Common myeloid progenitor, CD34-positive (primary cell): ENCODE measurements around the gene ZNF692.
A peak's percentile ranks its signal among the peaks of the same experiment; 100 is the strongest.
"Not testable (repeated sequence)": the region's sequence is repeated elsewhere in the genome, so short reads cannot be mapped to it uniquely, and the experiment has no call there.

Experiments used
- CTCF ChIA-PET: fragments of 350-600 bp; sonication (Branson Sonifier 250); formaldehyde crosslinking; loops from one replicate; lab custom pipeline; 2021; ENCODE audit warnings: antibody characterized with exemption; lab: Charles Lee
- POLR2A ChIA-PET: fragments of 350-600 bp; sonication (Branson Sonifier 250); formaldehyde crosslinking; loops from one replicate; lab custom pipeline; 2021; ENCODE audit warnings: antibody characterized with exemption; lab: Charles Lee
- DNase-seq, 3 donors: peaks; one replicate each; pipeline versions ENCODE4 v3.0.0 to v3.0.0-alpha.2; 2013
- H3K27ac ChIP-seq, 2 experiments: 1 replicate in 1 of 2; 2 replicates in 1 of 2; pipeline ENCODE4 v1.7.0; 2013; ENCODE audit warnings: inconsistent platforms in 2 of 2, low read length in 2 of 2, mild to moderate bottlenecking in 2 of 2, low read depth in 1 of 2, moderate library complexity in 1 of 2; ENCODE audit not compliant: severe bottlenecking in 2 of 2, insufficient read depth in 1 of 2, poor library complexity in 1 of 2
- H3K27me3 ChIP-seq, 5 experiments: replicated peaks in 2 of 5; 1 replicate in 3 of 5; 2 replicates in 2 of 5; pipeline versions ENCODE4 v1.6.1 to v1.7.0; 2013; ENCODE audit warnings: low read length in 4 of 5, mild to moderate bottlenecking in 2 of 5, moderate library complexity in 2 of 5, inconsistent platforms in 1 of 5; ENCODE audit not compliant: insufficient read depth in 5 of 5, control insufficient read depth in 4 of 5
- H3K36me3 ChIP-seq, 4 experiments: 1 replicate in 2 of 4; 2 replicates in 2 of 4; pipeline versions ENCODE4 v1.6.1 to v1.7.0; 2013; ENCODE audit warnings: low read length in 3 of 4, control low read depth in 1 of 4, mild to moderate bottlenecking in 1 of 4; ENCODE audit not compliant: control insufficient read depth in 4 of 4, insufficient read depth in 4 of 4
- H3K4me1 ChIP-seq, 4 experiments: 1 replicate in 3 of 4; 2 replicates in 1 of 4; pipeline versions ENCODE4 v1.6.1 to v1.7.1; 2013; ENCODE audit warnings: low read length in 3 of 4, mild to moderate bottlenecking in 3 of 4, control low read depth in 1 of 4, inconsistent platforms in 1 of 4, moderate library complexity in 1 of 4; ENCODE audit not compliant: control insufficient read depth in 4 of 4, insufficient read depth in 4 of 4; ENCODE audit errors: control extremely low read depth in 1 of 4
- H3K4me3 ChIP-seq, 7 experiments: 1 replicate in 4 of 7; 2 replicates in 3 of 7; pipeline versions ENCODE4 v1.5.1 to v1.7.0; 2013; ENCODE audit warnings: mild to moderate bottlenecking in 7 of 7, low read length in 6 of 7, moderate library complexity in 6 of 7, inconsistent platforms in 2 of 7, low read depth in 2 of 7, control low read depth in 1 of 7; ENCODE audit not compliant: insufficient read depth in 4 of 7, control insufficient read depth in 1 of 7; ENCODE audit errors: extremely low read depth in 1 of 7
- H3K9me3 ChIP-seq, 5 experiments: 1 replicate in 4 of 5; 2 replicates in 1 of 5; pipeline versions ENCODE4 v1.6.1 to v1.7.1; 2013; ENCODE audit warnings: low read length in 4 of 5, mild to moderate bottlenecking in 2 of 5, inconsistent platforms in 1 of 5, low read depth in 1 of 5, moderate library complexity in 1 of 5; ENCODE audit not compliant: control insufficient read depth in 4 of 5, insufficient read depth in 2 of 5; ENCODE audit errors: control extremely low read depth in 1 of 5
- WGBS: methylation state at CpG from one replicate; pipeline ENCODE4 v1.1.5; 2013; ENCODE audit not compliant: insufficient coverage; 5-methylcytosine and 5-hydroxymethylcytosine counted together

Gene ZNF692

DNA sequence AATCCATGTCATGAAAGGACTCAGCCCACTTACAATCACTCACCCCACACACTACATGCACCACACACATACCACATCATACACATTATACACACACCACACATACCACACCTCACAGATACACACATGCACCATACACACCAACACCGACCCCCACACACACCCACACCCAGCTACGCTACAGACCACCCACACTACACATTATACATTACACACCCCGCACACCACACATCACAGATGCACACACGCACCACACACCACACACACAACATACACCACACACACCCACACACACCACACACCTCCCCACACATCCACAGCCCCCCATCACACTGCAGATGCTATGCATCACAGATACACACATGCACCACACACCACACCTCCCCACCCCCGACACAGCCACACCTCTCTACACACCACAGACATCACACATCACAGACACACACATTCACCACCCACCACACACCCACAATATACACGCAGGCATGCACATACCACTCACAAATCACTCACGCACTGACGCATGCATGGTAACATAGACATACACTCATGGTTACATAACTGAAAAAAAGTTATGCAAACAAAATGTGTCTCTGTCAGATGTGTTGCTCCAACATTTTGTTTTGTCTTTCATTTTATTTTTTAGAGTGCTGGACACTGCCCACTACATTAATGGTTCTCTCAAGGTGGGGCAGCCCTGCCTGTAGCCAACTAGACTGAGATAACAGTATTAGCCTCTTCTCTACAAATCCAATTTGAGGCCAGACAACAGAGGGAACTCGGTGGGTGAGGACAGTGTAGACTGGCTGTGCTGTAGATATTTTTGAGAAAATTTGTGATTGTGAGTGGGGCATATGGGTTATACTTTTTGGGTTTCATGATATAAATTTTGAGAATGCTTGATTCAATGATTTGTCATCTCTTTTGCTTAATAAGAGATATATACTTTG, 31.9 kb upstream of the ZNF692 start:
- 100% methylated on average over 4 of the region's 9 CpGs for WGBS
- peak in 2 of 3 donors; percentile 24 to 54 for DNase-seq
- POLR2A ChIA-PET, result no interaction called here
- Histone ChIP-seq H3K27ac (peak overlapping the region in 1 of 2 experiments; percentile 79), H3K27me3 (no peaks in the 10 kb centered on the region), H3K36me3 (no peaks in the 10 kb centered on the region), H3K4me1 (peaks cover 0 to 31% (median 15%) of the 10 kb centered on the region in 4 experiments), H3K9me3 (no peaks in the 10 kb centered on the region), H3K4me3 (peak overlapping the region in 1 of 7 experiments; percentile 13)
- CTCF ChIA-PET, result interaction anchor here (1.0 to 2.0 kb wide), 2 partner anchors 9 to 33 kb away, joined by 3 to 5 read pairs; no protein-coding TSS in a partner anchor

- POLR2A ChIA-PET, H3K36me3 ChIP-seq, H3K9me3 ChIP-seq, H3K27me3 ChIP-seq, DNase-seq: not testable (repeated sequence)
- CTCF ChIA-PET, result interaction anchor here (0.8 to 2.0 kb wide), 2 partner anchors 32 to 34 kb away, joined by 3 to 5 read pairs; no protein-coding TSS in a partner anchor
- Histone ChIP-seq H3K4me1 (peaks cover 0 to 34% (median 15%) of the 10 kb centered on the region in 4 experiments), H3K4me3 (peak overlapping the region in 1 of 7 experiments; percentile 13), H3K27ac (peak overlapping the region; percentile 36 to 79)
- 94% methylated on average over 5 of the region's 10 CpGs for WGBS
Measured at GRCh38 chr1:248889914-248890243, 31.0 kb upstream of the ZNF692 start.

GRCh38 chr1:248886237-248886895, 27.5 kb upstream of the ZNF692 start:
- 33% methylated on average over 1 of the region's 1 CpG for WGBS
- no peak for DNase-seq
- Histone ChIP-seq H3K27me3 (no peaks in the 10 kb centered on the region), H3K4me3 (no peak overlapping the region), H3K36me3 (no peaks in the 10 kb centered on the region), H3K9me3 (no peaks in the 10 kb centered on the region), H3K27ac (peak overlapping the region in 1 of 2 experiments; percentile 30), H3K4me1 (peaks cover 0 to 37% (median 15%) of the 10 kb centered on the region in 4 experiments)
- CTCF ChIA-PET, result interaction anchor here (0.7 to 3.6 kb wide), 10 partner anchors 11 to 73 kb away, joined by 3 to 24 read pairs (median 6); partner anchors contain the start of genes PGBD2 and ZNF692
- POLR2A ChIA-PET, result interaction anchor here (0.9 kb wide), 1 partner anchor 20 kb away, joined by 3 read pairs; the partner anchor contains the start of gene PGBD2

DNA sequence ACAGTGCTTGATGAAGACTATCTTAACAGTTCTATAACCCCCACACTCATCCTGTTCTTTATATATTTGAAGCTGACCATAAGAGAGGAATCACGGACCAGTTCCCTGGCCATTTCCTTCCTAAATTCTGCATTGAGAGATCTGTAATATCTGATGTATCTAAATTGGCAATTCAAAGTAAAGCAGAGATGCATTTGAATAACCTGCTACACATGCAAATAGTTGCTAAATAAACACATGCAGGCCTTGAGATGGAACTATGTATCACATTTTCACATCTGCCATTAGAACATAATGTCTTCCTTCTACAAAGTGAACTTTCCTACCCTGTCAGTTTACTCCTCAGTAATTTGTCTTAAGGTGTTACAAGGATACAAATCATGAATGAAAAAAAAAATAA, 26.8 kb upstream of the ZNF692 start:
- CTCF ChIA-PET, result interaction anchor here (0.7 to 3.6 kb wide), 11 partner anchors 11 to 44 kb away, joined by 3 to 24 read pairs (median 6); partner anchors contain the start of genes PGBD2 and ZNF692
- H3K36me3 ChIP-seq, result no peaks in the 10 kb centered on the region
- no peak overlapping the region for H3K27ac ChIP-seq
- POLR2A ChIA-PET, result interaction anchor here (0.5 kb wide), 1 partner anchor 42 kb away, joined by 4 read pairs; no protein-coding TSS in a partner anchor
- no peak overlapping the region for H3K4me3 ChIP-seq
- WGBS, result no CpG with 5 or more reads among the region's 1 CpG
- H3K27me3 ChIP-seq, result no peaks in the 10 kb centered on the region
- peaks cover 0 to 32% (median 15%) of the 10 kb centered on the region in 4 experiments for H3K4me1 ChIP-seq
- no peak for DNase-seq
- no peaks in the 10 kb centered on the region for H3K9me3 ChIP-seq

- H3K9me3 ChIP-seq, result no peaks in the 10 kb centered on the region
- no peaks in the 10 kb centered on the region for H3K27me3 ChIP-seq
- peaks cover 0 to 25% (median 11%) of the 10 kb centered on the region in 4 experiments for H3K4me1 ChIP-seq
- no peaks in the 10 kb centered on the region for H3K36me3 ChIP-seq
- POLR2A ChIA-PET, result interaction anchor here (0.5 to 0.6 kb wide), 2 partner anchors 41 to 59 kb away, joined by 4 read pairs; no protein-coding TSS in a partner anchor
- DNase-seq, result peak; percentile 31 to 58 (median 51)
- CTCF ChIA-PET, result interaction anchor here (0.7 to 3.6 kb wide), 12 partner anchors 11 to 42 kb away, joined by 3 to 24 read pairs (median 5); partner anchors contain the start of genes PGBD2 and ZNF692
- H3K4me3 ChIP-seq, result no peak overlapping the region
- H3K27ac ChIP-seq, result no peak overlapping the region
- no CpG with 5 or more reads among the region's 1 CpG for WGBS
Measured at GRCh38 chr1:248884632-248885295, 25.9 kb upstream of the ZNF692 start.

GRCh38 chr1:248882427-248882826, 23.5 kb upstream of the ZNF692 start:
- H3K36me3 ChIP-seq, H3K4me3 ChIP-seq, H3K9me3 ChIP-seq, DNase-seq, POLR2A ChIA-PET, H3K27ac ChIP-seq, H3K27me3 ChIP-seq: not testable (repeated sequence)
- peaks cover 0 to 14% (median 2%) of the 10 kb centered on the region in 4 experiments for H3K4me1 ChIP-seq
- CTCF ChIA-PET, result interaction anchor here (0.9 to 1.5 kb wide), 4 partner anchors 10 to 44 kb away, joined by 3 to 5 read pairs (median 3); no protein-coding TSS in a partner anchor
- WGBS, result 100% methylated on average over 1 of the region's 7 CpGs
